BLaER1 treated with 17β-estradiol and CSF1 and Interleukin-3, amounts not matched to agents 10 nM and 100 nM (cell line): ENCODE measurements around the gene KSR2.

Experiments used
- H3K27ac ChIP-seq, 11 experiments: shearing (Covaris generic); formaldehyde crosslinking; 2 replicates each; pipeline ENCODE4 v1.8.1; 2022
- H3K27me3 ChIP-seq, 11 experiments: shearing (Covaris generic); formaldehyde crosslinking; 2 replicates each; pipeline ENCODE4 v1.8.1; 2022
- H3K36me3 ChIP-seq, 11 experiments: shearing (Covaris generic); formaldehyde crosslinking; 2 replicates each; pipeline ENCODE4 v1.8.1; 2022
- H3K4me1 ChIP-seq, 10 experiments: shearing (Covaris generic); formaldehyde crosslinking; 2 replicates each; pipeline ENCODE4 v1.8.1; 2022
- H3K4me2 ChIP-seq, 11 experiments: shearing (Covaris generic); formaldehyde crosslinking; 2 replicates each; pipeline ENCODE4 v1.8.1; 2022
- H3K4me3 ChIP-seq, 10 experiments: shearing (Covaris generic); formaldehyde crosslinking; 2 replicates each; pipeline ENCODE4 v1.8.1; 2022
- H3K9ac ChIP-seq, 11 experiments: shearing (Covaris generic); formaldehyde crosslinking; 2 replicates each; pipeline ENCODE4 v1.8.1; 2022
- H3K9me3 ChIP-seq, 11 experiments: shearing (Covaris generic); formaldehyde crosslinking; replicated peaks in 1 of 11; 2 replicates each; pipeline ENCODE4 v1.8.1; 2022
- H4K20me1 ChIP-seq, 11 experiments: shearing (Covaris generic); formaldehyde crosslinking; 2 replicates each; pipeline ENCODE4 v1.8.1; 2022
- Cebpa-rat ChIP-seq, 11 experiments: shearing (Covaris generic); IDR thresholded peaks; 2 replicates each; pipeline ENCODE4 v1.8.1; 2022

The KSR2 gene

GRCh38 chr12:117836476-117836875, 132.3 kb downstream of the KSR2 start:
- Histone ChIP-seq H4K20me1 (no peaks in the 10 kb centered on the region), H3K4me1 (peaks cover 0 to 24% (median 15%) of the 10 kb centered on the region in 10 experiments; a peak in 13 of 20 replicates), H3K36me3 (no peaks in the 10 kb centered on the region), H3K4me2 (peak overlapping the region in 10 of 11 experiments; percentile 15 to 71 (median 56); a peak in 17 of 22 replicates), H3K9me3 (no peaks in the 10 kb centered on the region), H3K27ac (no peak overlapping the region), H3K27me3 (peaks cover 0 to 7% (median 0%) of the 10 kb centered on the region in 11 experiments; a peak in 1 of 22 replicates), H3K4me3 (no peak overlapping the region), H3K9ac (no peak overlapping the region)
- no peak for TF ChIP-seq Cebpa-rat (IDR thresholded peaks at IDR 0.05)

- H4K20me1 ChIP-seq: no peaks in the 10 kb centered on the region
- no peaks in the 10 kb centered on the region for H3K36me3 ChIP-seq
- no peak overlapping the region for H3K9ac ChIP-seq
- no peak overlapping the region for H3K27ac ChIP-seq
- H3K4me3 ChIP-seq: no peak overlapping the region
- peaks cover 0 to 7% (median 0%) of the 10 kb centered on the region in 11 experiments; a peak in 1 of 22 replicates for H3K27me3 ChIP-seq
- peaks cover 0 to 4% (median under 1%) of the 10 kb centered on the region in 11 experiments; a peak in 14 of 22 replicates for H3K9me3 ChIP-seq
- no peak for TF ChIP-seq Cebpa-rat (IDR thresholded peaks at IDR 0.05)
- H3K4me1 ChIP-seq: peaks cover 0 to 24% (median 15%) of the 10 kb centered on the region in 10 experiments; a peak in 13 of 20 replicates
- peak overlapping the region in 7 of 11 experiments; percentile 19 to 60 (median 44); a peak in 12 of 22 replicates for H3K4me2 ChIP-seq
These were observed 133.6 kb downstream of the KSR2 start for GRCh38 chr12:117835156-117835555.

- Histone ChIP-seq H3K4me2 (no peak overlapping the region), H3K9ac (no peak overlapping the region), H3K9me3 (peaks cover 22 to 28% (median 25%) of the 10 kb centered on the region in 11 experiments), H3K27me3 (peaks cover 0 to 7% (median 0%) of the 10 kb centered on the region in 11 experiments; a peak in 1 of 22 replicates), H3K36me3 (peaks cover 0 to 6% (median 0%) of the 10 kb centered on the region in 11 experiments; a peak in 1 of 22 replicates), H3K4me3 (no peak overlapping the region), H4K20me1 (no peaks in the 10 kb centered on the region), H3K27ac (no peak overlapping the region), H3K4me1 (peaks cover 0 to 24% (median 15%) of the 10 kb centered on the region in 10 experiments; a peak in 13 of 20 replicates)
- no peak for TF ChIP-seq Cebpa-rat (IDR thresholded peaks at IDR 0.05)
These were observed 136.0 kb downstream of the KSR2 start for GRCh38 chr12:117832459-117833457.

GRCh38 chr12:117830471-117830870, 138.3 kb downstream of the KSR2 start:
- Histone ChIP-seq H3K36me3 (peaks cover 0 to 6% (median 0%) of the 10 kb centered on the region in 11 experiments; a peak in 1 of 22 replicates), H3K4me3 (no peak overlapping the region), H3K9ac (no peak overlapping the region), H3K4me1 (peaks cover 0 to 8% (median 7%) of the 10 kb centered on the region in 10 experiments; a peak in 11 of 20 replicates), H3K27ac (no peak overlapping the region), H3K9me3 (peaks cover 22 to 32% (median 27%) of the 10 kb centered on the region in 11 experiments), H3K27me3 (no peaks in the 10 kb centered on the region), H3K4me2 (no peak overlapping the region), H4K20me1 (no peaks in the 10 kb centered on the region)
- TF ChIP-seq Cebpa-rat (IDR thresholded peaks at IDR 0.05): no peak

GRCh38 chr12:117829108-117829507, 139.7 kb downstream of the KSR2 start:
- Histone ChIP-seq H4K20me1 (no peaks in the 10 kb centered on the region), H3K4me1 (no peaks in the 10 kb centered on the region), H3K27ac (no peak overlapping the region), H3K9ac (no peak overlapping the region), H3K36me3 (peaks cover 0 to 6% (median 0%) of the 10 kb centered on the region in 11 experiments; a peak in 1 of 22 replicates), H3K4me3 (no peak overlapping the region; a peak in 1 of 20 replicates), H3K27me3 (no peaks in the 10 kb centered on the region), H3K9me3 (peaks cover 22 to 32% (median 27%) of the 10 kb centered on the region in 11 experiments), H3K4me2 (no peak overlapping the region)
- TF ChIP-seq Cebpa-rat (IDR thresholded peaks at IDR 0.05): no peak

- H3K9me3 ChIP-seq: peaks cover 22 to 32% (median 27%) of the 10 kb centered on the region in 11 experiments
- H3K9ac ChIP-seq: no peak overlapping the region
- TF ChIP-seq Cebpa-rat (IDR thresholded peaks at IDR 0.05): no peak
- no peak overlapping the region for H3K27ac ChIP-seq
- no peaks in the 10 kb centered on the region for H3K4me1 ChIP-seq
- no peak overlapping the region for H3K4me3 ChIP-seq
- no peaks in the 10 kb centered on the region for H3K27me3 ChIP-seq
- H3K36me3 ChIP-seq: peaks cover 0 to 6% (median 0%) of the 10 kb centered on the region in 11 experiments; a peak in 1 of 22 replicates
- no peaks in the 10 kb centered on the region for H4K20me1 ChIP-seq
- H3K4me2 ChIP-seq: no peak overlapping the region
These were observed 141.1 kb downstream of the KSR2 start for GRCh38 chr12:117827660-117828059.

- no peaks in the 10 kb centered on the region for H3K4me1 ChIP-seq
- peaks cover 22 to 32% (median 27%) of the 10 kb centered on the region in 11 experiments for H3K9me3 ChIP-seq
- no peak overlapping the region for H3K9ac ChIP-seq
- no peak overlapping the region for H3K27ac ChIP-seq
- H3K4me3 ChIP-seq: no peak overlapping the region
- TF ChIP-seq Cebpa-rat (IDR thresholded peaks at IDR 0.05): no peak
- no peaks in the 10 kb centered on the region for H4K20me1 ChIP-seq
- peaks cover 0 to 6% (median 0%) of the 10 kb centered on the region in 11 experiments; a peak in 1 of 22 replicates for H3K36me3 ChIP-seq
- no peak overlapping the region for H3K4me2 ChIP-seq
- H3K27me3 ChIP-seq: no peaks in the 10 kb centered on the region
These were observed 143.0 kb downstream of the KSR2 start for GRCh38 chr12:117825827-117826226.

- no peak overlapping the region for H3K4me2 ChIP-seq
- TF ChIP-seq Cebpa-rat (IDR thresholded peaks at IDR 0.05): no peak
- no peaks in the 10 kb centered on the region for H4K20me1 ChIP-seq
- H3K27me3 ChIP-seq: no peaks in the 10 kb centered on the region
- H3K36me3 ChIP-seq: no peaks in the 10 kb centered on the region
- H3K9ac ChIP-seq: no peak overlapping the region
- H3K9me3 ChIP-seq: 0 out of 22 replicates have a peak, but pooled peaks cover 0 to 3% (median 0%) of the 10 kb centered on the region in 11 experiments
- H3K27ac ChIP-seq: no peak overlapping the region
- H3K4me3 ChIP-seq: no peak overlapping the region
- H3K4me1 ChIP-seq: peaks cover 0 to 8% (median 4%) of the 10 kb centered on the region in 10 experiments; a peak in 7 of 20 replicates
These were observed 147.2 kb downstream of the KSR2 start for GRCh38 chr12:117821480-117822175.
